ENCODE data around the gene ARID5B. TPM values are rescaled to one million over a fixed set of nuclear protein-coding genes. Genes with fewer than 3 reads are reported as not detected.
A peak's percentile ranks its signal among the peaks of the same experiment; 100 is the strongest.

The ARID5B gene
- total RNA-seq, 1 donor from 2014 or later = 76.8 TPM

DNA sequence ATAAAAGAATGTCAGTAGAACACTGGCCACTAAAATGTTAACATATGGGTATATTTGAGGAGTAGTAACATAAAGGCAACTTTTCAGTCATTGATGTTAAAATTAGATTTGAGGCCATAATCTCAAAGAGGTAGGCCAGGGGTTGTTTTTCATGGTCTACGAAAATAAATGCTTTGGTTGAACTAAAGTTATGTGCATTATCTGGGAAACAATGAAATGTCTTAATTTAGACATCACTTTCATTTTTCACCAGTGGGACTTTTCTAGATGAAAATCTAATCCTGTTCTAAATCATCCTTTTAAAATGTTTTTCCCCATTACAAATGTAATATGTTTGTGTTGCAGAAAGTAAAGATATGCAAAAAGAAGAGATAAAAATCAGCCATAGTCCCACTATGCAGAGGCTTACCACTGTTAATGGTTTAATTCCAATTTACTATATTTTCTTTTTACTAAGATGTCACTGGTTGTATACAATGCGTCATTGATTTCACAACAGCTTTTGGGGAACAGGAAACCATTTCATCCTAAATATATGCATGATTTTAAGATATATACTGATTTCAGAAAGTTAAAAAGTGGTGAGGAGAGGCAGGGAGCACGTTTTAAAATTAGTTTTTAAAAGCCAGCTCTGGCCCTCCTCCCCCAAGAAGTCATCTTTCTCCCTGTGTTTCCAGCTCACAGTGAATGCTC is 64.3 kb downstream of the ARID5B start:
- H3K36me3 Mint-ChIP-seq (ENCODE audit: low read depth) = peaks cover 68% of the 10 kb centered on the region
- intact Hi-C loops (cut with micrococcal nuclease) = loop anchor here (2.0 kb wide), 2 partner anchors 21 kb away; no protein-coding TSS in a partner anchor
- H3K9me3 Mint-ChIP-seq = no peaks in the 10 kb centered on the region
- CTCF ChIA-PET = interaction anchor here (1.3 kb wide), 1 partner anchor 72 kb away, joined by 6 read pairs; no protein-coding TSS in a partner anchor
- H3K4me3 Mint-ChIP-seq = no peak overlapping the region
- peak overlapping the region; percentile 69 for H3K27ac Mint-ChIP-seq
- no peak for DNase-seq
- POLR2A ChIA-PET = interaction anchor here (0.8 to 2.4 kb wide), 5 partner anchors 10 to 84 kb away, joined by 3 to 10 read pairs (median 5); no protein-coding TSS in a partner anchor
- TF ChIP-seq CTCF (IDR thresholded peaks at IDR 0.05) = no peak
- H3K4me1 Mint-ChIP-seq = peaks cover 82% of the 10 kb centered on the region
- ATAC-seq (ENCODE audit: low read depth) = no peak
- no peaks in the 10 kb centered on the region for H3K27me3 Mint-ChIP-seq

- ATAC-seq (ENCODE audit: low read depth) (no peak), DNase-seq (no peak)
- TF ChIP-seq CTCF (IDR thresholded peaks at IDR 0.05) = no peak
- POLR2A ChIA-PET = interaction anchor here (1.0 to 2.4 kb wide), 6 partner anchors 8 to 82 kb away, joined by 3 to 10 read pairs (median 4); no protein-coding TSS in a partner anchor
- peak overlapping the region; percentile 69 for H3K27ac Mint-ChIP-seq
- CTCF ChIA-PET = interaction anchor here (0.7 to 1.3 kb wide), 2 partner anchors 52 to 71 kb away, joined by 3 to 6 read pairs; no protein-coding TSS in a partner anchor
- no peaks in the 10 kb centered on the region for H3K27me3 Mint-ChIP-seq
- intact Hi-C loops (cut with micrococcal nuclease) = loop anchor here (1.0 kb wide), 2 partner anchors 8 kb away; no protein-coding TSS in a partner anchor
- no peak overlapping the region for H3K4me3 Mint-ChIP-seq
- H3K4me1 Mint-ChIP-seq = peaks cover 76% of the 10 kb centered on the region
- peaks cover 67% of the 10 kb centered on the region for H3K36me3 Mint-ChIP-seq (ENCODE audit: low read depth)
- H3K9me3 Mint-ChIP-seq = no peaks in the 10 kb centered on the region
These were observed 65.8 kb downstream of the ARID5B start for GRCh38 chr10:61967298-61967697.

GRCh38 chr10:61970182-61971002 is 68.9 kb downstream of the ARID5B start:
- ATAC-seq (ENCODE audit: low read depth) (no peak), DNase-seq (no peak)
- H3K4me1 Mint-ChIP-seq = peaks cover 75% of the 10 kb centered on the region

DNA sequence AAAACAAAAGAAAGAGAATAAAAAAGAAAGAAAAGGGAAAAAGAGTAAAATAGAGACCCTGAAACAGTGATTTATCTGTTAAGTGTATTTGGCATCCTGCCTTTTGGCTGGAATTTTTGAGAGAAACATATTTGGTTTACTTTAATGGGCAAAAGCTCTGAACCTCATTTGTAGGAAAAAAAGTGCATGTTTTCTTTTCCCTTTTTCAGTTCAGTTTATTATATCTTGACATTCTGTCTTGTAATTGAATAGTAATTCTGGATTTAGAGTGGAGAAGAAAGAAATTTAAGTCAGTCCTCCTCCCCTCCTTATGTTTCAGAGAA is 69.5 kb downstream of the ARID5B start:
- Mint-ChIP-seq H3K36me3 (ENCODE audit: low read depth) (peaks cover 67% of the 10 kb centered on the region), H3K4me3 (no peak overlapping the region), H3K4me1 (peaks cover 76% of the 10 kb centered on the region), H3K27ac (peak overlapping the region; percentile 72), H3K9me3 (no peaks in the 10 kb centered on the region), H3K27me3 (no peaks in the 10 kb centered on the region)
- no peak for TF ChIP-seq CTCF (IDR thresholded peaks at IDR 0.05)
- intact Hi-C loops (cut with micrococcal nuclease) = no loop called here
- DNase-seq (no peak), ATAC-seq (ENCODE audit: low read depth) (no peak)
- ChIA-PET CTCF (interaction anchor here (0.6 kb wide), 1 partner anchor 227 kb away, joined by 3 read pairs; no protein-coding TSS in a partner anchor), POLR2A (interaction anchor here (0.6 to 1.6 kb wide), 4 partner anchors 66 to 96 kb away, joined by 3 to 6 read pairs (median 4); no protein-coding TSS in a partner anchor)

More at GRCh38 chr10:61970182-61971002, 68.9 kb downstream of the ARID5B start:
- Mint-ChIP-seq H3K9me3 (no peaks in the 10 kb centered on the region), H3K27me3 (no peaks in the 10 kb centered on the region), H3K27ac (peak overlapping the region; percentile 72), H3K36me3 (ENCODE audit: low read depth) (peaks cover 68% of the 10 kb centered on the region), H3K4me3 (no peak overlapping the region)
- ChIA-PET POLR2A (interaction anchor here (0.5 to 1.6 kb wide), 4 partner anchors 30 to 70 kb away, joined by 3 to 6 read pairs (median 4); no protein-coding TSS in a partner anchor), CTCF (interaction anchor here (0.6 kb wide), 1 partner anchor 227 kb away, joined by 3 read pairs; no protein-coding TSS in a partner anchor)
- no peak for TF ChIP-seq CTCF (IDR thresholded peaks at IDR 0.05)
- intact Hi-C loops (cut with micrococcal nuclease) = no loop called here

All from activated B cell treated with CpG ODN at 0.5 μM for 24 hours (primary cell).